Naive B cell (primary cell): ENCODE measurements around the gene CBFA2T2. TPM values are rescaled to one million over a fixed set of nuclear protein-coding genes. Genes with fewer than 3 reads are reported as not detected.

Experiments
- ATAC-seq, 2 donors: fragments of 150-1000 bp; cut with Tn5 transposase; 2 replicates each; pipeline ENCODE4 v1.10.0; 2021; ENCODE audit warnings: low read depth in 2 of 2, mild to moderate bottlenecking in 2 of 2, moderate library complexity in 2 of 2
- DNase-seq: peaks from one replicate; pipeline ENCODE4 v3.0.0; 2022
- H3K27ac Mint-ChIP-seq, 6 donors: one replicate each; pipeline ENCODE4 v1.8.0; 2020 to 2022; ENCODE audit warnings: mild to moderate bottlenecking in 6 of 6, mixed read lengths in 6 of 6, moderate library complexity in 5 of 6, inconsistent platforms in 2 of 6
- H3K27me3 Mint-ChIP-seq, 3 donors: one replicate each; pipeline ENCODE4 v1.8.0; 2021 to 2022; ENCODE audit warnings: mixed read lengths in 3 of 3, mild to moderate bottlenecking in 1 of 3
- H3K36me3 Mint-ChIP-seq, 2 donors: one replicate each; pipeline ENCODE4 v1.8.0; 2020 to 2022; ENCODE audit warnings: mixed read lengths in 2 of 2, inconsistent platforms in 1 of 2, mild to moderate bottlenecking in 1 of 2
- H3K4me1 Mint-ChIP-seq, 3 donors: one replicate each; pipeline ENCODE4 v1.8.0; 2020 to 2022; ENCODE audit warnings: mixed read lengths in 3 of 3, inconsistent platforms in 1 of 3, mild to moderate bottlenecking in 1 of 3, moderate library complexity in 1 of 3
- H3K4me3 Mint-ChIP-seq, 8 donors: one replicate each; pipeline ENCODE4 v1.8.0; 2020 to 2022; ENCODE audit warnings: mild to moderate bottlenecking in 8 of 8, mixed read lengths in 8 of 8, moderate library complexity in 8 of 8, inconsistent platforms in 2 of 8
- H3K9me3 Mint-ChIP-seq, 7 donors: one replicate each; pipeline ENCODE4 v1.8.0; 2020 to 2022; ENCODE audit warnings: mixed read lengths in 7 of 7, mild to moderate bottlenecking in 5 of 7, inconsistent platforms in 2 of 7, moderate library complexity in 1 of 7
- polyA plus RNA-seq, 6 donors: library from polyadenylated mRNA; unstranded; fragments of 300-500 nt; fragmentation: Illumina TruSeq; gene quantifications; one replicate each; pipeline ENCODE4 v1.2.3, GENCODE V29; 2021; ENCODE audit warnings: low read depth in 6 of 6

The CBFA2T2 gene
- polyA plus RNA-seq, 6 donors from 2014 or later: 6.1 to 25.9 (median 15.4) TPM

DNA sequence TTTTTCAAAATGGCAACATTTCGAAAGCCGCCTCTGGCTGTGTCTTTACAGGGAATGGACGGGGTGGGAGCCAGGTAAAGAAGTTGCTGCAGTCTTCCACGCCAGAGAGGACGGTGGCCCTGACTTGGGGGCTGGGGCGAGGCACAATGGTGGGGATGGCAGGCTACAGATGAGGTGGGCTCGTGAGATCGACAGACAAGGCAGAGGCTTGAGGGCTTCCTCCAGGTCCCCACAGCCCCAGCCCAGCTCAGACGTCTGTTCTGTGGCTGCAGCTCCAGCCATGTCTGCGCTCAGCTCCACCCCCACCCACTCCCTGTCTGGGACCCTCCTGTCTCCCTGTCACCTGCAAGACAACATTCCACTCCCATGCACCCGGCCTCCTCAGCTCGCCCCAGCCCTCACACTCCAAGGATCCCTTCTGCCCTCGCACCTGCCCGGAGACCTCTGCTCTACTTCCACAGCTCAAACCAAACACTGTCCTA, 164.8 kb downstream of the CBFA2T2 start:
- peaks cover 0 to 8% (median 6%) of the 10 kb centered on the region in 3 donors for H3K4me1 Mint-ChIP-seq
- H3K4me3 Mint-ChIP-seq: no peak overlapping the region
- no peaks in the 10 kb centered on the region for H3K36me3 Mint-ChIP-seq
- no peak for ATAC-seq
- H3K9me3 Mint-ChIP-seq: no peaks in the 10 kb centered on the region
- no peak overlapping the region for H3K27ac Mint-ChIP-seq
- no peak for DNase-seq
- no peaks in the 10 kb centered on the region for H3K27me3 Mint-ChIP-seq

DNA sequence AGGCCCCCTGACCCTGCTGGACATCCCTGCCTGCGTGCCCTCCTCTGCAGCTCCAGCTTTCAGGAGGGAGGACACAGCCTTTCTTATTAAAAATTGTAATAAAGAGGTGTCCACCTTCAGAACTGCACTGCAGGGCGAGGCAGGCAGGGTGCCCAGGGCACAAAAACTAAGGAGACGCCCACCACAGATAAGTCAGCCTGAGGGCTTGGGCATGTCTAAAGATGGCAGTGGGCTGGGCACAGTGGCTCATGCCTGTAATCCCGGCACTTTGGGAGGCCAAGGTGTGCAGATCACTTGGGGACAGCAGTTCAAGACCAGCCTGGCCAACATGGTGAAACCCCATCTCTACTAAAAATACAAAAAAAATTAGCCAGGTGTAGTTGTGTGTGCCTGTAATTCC, 165.3 kb downstream of the CBFA2T2 start:
- Mint-ChIP-seq H3K27me3 (no peaks in the 10 kb centered on the region), H3K4me3 (no peak overlapping the region), H3K9me3 (no peaks in the 10 kb centered on the region), H3K27ac (no peak overlapping the region), H3K4me1 (peaks cover 0 to 8% (median 6%) of the 10 kb centered on the region in 3 donors), H3K36me3 (no peaks in the 10 kb centered on the region)
- DNase-seq: no peak
- ATAC-seq: no peak

DNA sequence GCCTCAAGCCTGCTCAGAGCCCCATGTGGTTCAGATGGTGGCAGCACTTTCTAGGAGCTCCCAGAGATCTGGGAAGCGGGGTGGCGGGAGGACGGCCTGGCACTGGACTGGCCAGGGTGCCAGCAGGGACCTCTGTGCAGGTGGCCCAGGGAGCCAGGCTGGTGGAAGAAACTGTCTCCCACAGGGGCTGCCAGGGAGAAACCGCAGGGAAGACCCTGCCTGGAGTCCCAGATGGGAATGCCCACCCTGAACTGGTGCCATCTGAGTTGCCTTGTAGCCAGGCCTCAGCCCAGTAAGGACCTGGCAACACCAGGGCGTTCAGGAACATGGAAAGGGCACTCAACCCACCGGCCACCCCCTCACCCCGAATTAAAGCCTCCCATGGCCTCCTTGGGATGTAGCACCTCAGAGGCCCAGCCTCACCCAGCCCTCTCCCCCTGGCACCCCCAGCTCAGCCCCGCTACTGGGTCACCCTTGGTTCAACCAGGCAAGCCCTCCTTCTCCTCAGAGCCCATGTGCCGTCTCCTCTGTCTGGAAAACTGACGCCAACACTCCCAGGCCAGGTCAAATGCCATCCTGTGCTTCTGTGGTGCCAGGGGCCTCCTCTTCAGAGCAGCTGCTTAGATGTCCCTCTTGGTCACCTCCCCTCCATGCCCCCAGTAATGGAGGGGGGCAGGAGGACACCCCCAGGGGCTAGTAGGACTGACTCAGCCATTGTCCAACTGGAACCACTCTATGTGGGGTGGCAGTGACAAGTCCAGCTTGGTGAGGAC, 166.3 kb downstream of the CBFA2T2 start:
- H3K9me3 Mint-ChIP-seq: no peaks in the 10 kb centered on the region
- H3K4me3 Mint-ChIP-seq: no peak overlapping the region
- ATAC-seq: no peak
- H3K4me1 Mint-ChIP-seq: peaks cover 0 to 8% (median 6%) of the 10 kb centered on the region in 3 donors
- no peaks in the 10 kb centered on the region for H3K27me3 Mint-ChIP-seq
- H3K27ac Mint-ChIP-seq: peak overlapping the region in 3 of 6 donors; percentile 5 to 94 (median 11)
- DNase-seq: no peak
- H3K36me3 Mint-ChIP-seq: no peaks in the 10 kb centered on the region

DNA sequence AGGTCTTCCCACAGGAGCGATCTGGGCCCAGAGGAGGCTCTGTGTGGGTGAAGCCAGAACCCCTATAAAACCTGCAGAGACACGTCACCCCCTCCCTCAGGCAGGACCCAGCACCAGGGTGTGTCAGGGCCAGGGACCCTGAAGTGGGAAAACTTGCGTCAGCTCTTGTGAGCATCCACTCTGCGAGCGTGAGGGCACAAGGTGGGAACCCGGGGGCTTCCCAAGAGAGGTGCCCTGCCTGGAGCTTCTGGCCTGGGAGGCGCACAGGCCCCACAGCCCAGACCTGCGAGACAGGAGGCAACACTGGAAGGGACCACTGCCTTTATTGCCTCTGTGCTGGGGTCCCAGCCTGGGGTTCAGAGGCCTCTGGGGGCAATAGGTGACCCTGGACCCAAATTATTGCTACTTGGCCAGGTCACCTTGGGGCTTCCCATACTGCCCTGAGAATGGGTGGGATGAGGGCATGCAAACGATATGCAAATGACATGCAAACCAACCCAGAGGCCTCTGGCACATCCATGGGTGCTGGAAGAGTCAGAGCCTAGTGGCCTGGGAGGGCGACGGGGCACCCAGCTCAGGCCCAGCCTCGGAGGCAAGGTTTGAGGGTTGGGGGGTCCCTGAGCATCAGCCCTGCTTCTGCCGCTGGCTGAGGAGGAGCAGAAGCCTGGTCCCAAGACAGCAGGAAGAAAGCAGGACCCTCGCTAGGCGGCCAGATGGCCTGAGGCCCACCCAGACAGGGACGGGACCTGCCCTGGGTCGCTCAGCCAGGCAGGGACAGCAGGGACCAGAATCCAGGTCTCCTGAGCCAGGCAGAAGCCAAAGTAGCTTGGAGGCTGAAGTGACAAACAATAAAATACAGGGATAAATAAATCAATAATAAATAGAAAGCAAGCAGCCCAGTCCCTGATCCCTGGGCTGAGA, 167.1 kb downstream of the CBFA2T2 start:
- no peaks in the 10 kb centered on the region for H3K36me3 Mint-ChIP-seq
- H3K9me3 Mint-ChIP-seq: no peaks in the 10 kb centered on the region
- no peak for ATAC-seq

DNA sequence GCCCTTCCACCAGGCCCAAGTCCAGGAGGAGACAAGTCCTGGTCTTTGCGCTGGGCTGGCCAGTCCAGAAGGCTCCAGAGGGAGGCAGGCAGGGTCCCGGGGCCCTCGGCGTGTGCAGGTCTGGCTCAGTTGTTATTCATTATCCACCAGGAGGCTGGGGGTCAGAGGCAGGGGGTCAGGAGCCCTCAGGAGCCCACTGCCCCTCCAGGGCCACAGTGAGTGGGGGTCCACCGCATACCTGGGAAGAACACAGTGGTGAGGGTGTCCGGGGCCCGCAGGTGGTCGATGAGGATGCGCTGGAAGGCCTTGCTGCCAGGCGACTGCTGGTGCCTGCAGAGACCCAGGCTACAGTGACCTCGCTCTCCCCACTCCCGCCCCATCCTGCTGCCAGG, 167.8 kb downstream of the CBFA2T2 start:
- Mint-ChIP-seq H3K27me3 (no peaks in the 10 kb centered on the region), H3K9me3 (no peaks in the 10 kb centered on the region), H3K4me3 (no peak overlapping the region), H3K36me3 (no peaks in the 10 kb centered on the region), H3K27ac (peak overlapping the region in 1 of 6 donors; percentile 56), H3K4me1 (peaks cover 0 to 11% (median 10%) of the 10 kb centered on the region in 3 donors)
- DNase-seq: no peak
- no peak for ATAC-seq

More for the DNA sequence above, 167.1 kb downstream of the CBFA2T2 start:
- H3K27ac Mint-ChIP-seq: peak overlapping the region in 1 of 6 donors; percentile 5
- peaks cover 0 to 8% (median 6%) of the 10 kb centered on the region in 3 donors for H3K4me1 Mint-ChIP-seq
- H3K27me3 Mint-ChIP-seq: no peaks in the 10 kb centered on the region
- no peak for DNase-seq
- H3K4me3 Mint-ChIP-seq: no peak overlapping the region

DNA sequence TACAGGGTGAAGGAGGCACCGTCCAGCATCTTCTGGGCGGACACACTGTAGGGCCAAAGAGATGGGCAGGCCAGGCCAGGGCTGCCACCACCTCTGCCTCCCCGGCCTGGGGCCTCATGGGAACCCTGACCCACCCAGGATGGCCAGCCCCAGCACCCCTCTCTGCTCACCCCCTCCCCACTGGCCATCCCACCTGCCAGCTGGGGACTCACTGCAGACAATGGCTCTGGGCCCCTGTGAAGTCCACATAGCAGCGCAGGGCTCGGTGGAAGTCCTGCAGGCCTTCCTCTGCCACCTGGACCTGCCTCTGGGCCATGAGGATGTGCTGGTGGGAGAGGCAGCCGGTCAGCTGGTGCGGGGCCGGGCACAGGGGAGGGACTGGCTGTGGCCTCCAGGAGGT, 168.6 kb downstream of the CBFA2T2 start:
- ATAC-seq (no peak), DNase-seq (no peak)
- no peak overlapping the region for H3K27ac Mint-ChIP-seq
- peaks cover 0 to 10% (median 8%) of the 10 kb centered on the region in 3 donors for H3K4me1 Mint-ChIP-seq
- H3K27me3 Mint-ChIP-seq: no peaks in the 10 kb centered on the region
- no peaks in the 10 kb centered on the region for H3K9me3 Mint-ChIP-seq
- H3K36me3 Mint-ChIP-seq: no peaks in the 10 kb centered on the region
- no peak overlapping the region for H3K4me3 Mint-ChIP-seq

DNA sequence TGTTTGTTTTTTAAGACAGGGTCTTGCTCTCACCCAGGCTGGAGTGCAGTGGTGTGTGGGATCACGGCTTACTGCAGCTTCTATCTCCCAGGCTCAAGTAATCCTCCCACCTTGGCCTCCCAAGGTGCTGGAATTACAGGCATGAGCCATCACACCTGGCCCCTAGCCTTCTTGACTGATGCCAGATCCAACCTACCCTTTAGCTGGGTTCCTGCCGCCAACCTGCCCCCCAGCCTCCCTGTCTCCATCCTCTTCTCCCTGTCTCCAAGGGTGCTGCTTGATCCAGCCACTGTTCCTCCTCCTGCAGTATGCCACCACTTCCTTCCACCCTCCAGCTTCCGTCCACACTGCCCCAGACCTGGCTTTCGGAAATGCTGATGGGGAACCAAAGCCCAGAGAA, 169.0 kb downstream of the CBFA2T2 start:
- Mint-ChIP-seq H3K27me3 (no peaks in the 10 kb centered on the region), H3K36me3 (no peaks in the 10 kb centered on the region), H3K27ac (no peak overlapping the region), H3K9me3 (no peaks in the 10 kb centered on the region), H3K4me1 (peaks cover 0 to 10% (median 9%) of the 10 kb centered on the region in 3 donors), H3K4me3 (no peak overlapping the region)
- DNase-seq (no peak), ATAC-seq (no peak)

DNA sequence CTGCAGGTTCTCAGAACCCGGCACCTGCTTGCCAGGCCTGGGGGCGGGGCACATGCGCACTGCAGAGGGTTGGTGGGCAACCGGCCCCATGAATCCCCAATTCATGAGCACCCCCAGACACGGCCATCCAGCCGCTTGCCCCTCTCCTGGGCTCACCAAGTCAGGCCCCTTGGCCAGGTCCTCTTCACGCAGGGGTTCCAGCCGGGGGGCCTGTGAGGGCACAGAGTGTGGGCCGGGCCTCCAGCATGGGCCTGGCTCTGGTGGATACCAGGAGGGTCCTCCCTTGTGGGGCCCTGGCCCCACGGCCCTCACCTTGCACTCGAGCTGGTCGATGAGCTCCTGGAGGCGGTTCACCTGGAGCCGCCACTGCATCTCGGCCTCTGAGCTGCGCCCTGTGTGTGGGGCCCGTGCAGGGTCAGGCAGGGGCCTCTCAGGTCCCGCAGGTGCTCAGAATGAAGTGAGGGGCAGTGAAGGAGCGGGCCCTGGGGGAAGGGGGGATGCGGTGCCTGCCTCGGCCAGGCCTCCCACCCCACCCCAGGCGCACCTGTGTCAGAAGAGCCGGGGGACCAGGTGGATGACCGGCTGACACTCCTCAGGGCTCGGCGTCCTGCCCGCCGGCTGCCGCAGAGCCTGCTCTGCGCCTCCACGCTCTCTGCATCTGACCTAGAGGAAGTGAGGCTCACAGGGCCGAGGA, 169.6 kb downstream of the CBFA2T2 start:
- H3K4me3 Mint-ChIP-seq: no peak overlapping the region
- H3K27me3 Mint-ChIP-seq: no peaks in the 10 kb centered on the region
- H3K9me3 Mint-ChIP-seq: no peaks in the 10 kb centered on the region
- no peak for DNase-seq
- H3K4me1 Mint-ChIP-seq: peaks cover 4 to 16% (median 14%) of the 10 kb centered on the region in 3 donors
- ATAC-seq: no peak
- H3K36me3 Mint-ChIP-seq: no peaks in the 10 kb centered on the region
- peak overlapping the region in 1 of 6 donors; percentile 51 for H3K27ac Mint-ChIP-seq

DNA sequence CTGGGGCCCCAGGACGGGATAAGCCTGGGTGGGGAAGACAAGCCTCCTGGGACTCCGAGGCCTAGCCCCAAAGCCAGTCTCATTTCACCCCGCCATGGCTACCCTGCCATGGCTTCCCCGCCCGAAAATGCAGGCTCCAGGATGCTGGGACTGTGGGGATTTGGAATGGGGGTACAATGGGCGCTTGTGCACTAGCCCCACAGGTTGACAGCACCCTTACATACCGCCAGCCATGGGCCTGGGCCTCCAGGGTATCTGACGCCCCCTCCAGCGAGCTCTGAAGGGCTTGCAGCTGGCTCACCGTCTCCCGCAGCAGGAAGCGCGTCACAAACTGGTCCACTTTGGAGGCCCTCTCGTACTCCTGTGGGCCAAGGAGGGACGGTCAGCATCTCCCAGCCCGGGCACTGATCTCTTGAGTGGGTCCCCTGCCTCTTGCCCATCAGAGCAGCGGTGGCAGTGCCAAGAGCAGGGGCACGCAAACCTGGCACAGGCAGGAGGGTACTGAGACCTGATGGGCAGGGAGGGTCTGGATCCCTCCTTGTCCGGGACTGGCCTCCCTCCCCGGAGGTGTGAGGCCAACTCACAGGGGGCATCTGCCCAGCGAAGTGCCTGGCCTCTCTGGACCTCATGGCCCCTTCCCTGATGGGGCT, 170.3 kb downstream of the CBFA2T2 start:
- no peak overlapping the region for H3K4me3 Mint-ChIP-seq
- DNase-seq (no peak), ATAC-seq (no peak)
- no peaks in the 10 kb centered on the region for H3K9me3 Mint-ChIP-seq
- H3K27me3 Mint-ChIP-seq: no peaks in the 10 kb centered on the region
- H3K4me1 Mint-ChIP-seq: peaks cover 9 to 22% (median 20%) of the 10 kb centered on the region in 3 donors
- H3K36me3 Mint-ChIP-seq: no peaks in the 10 kb centered on the region
- H3K27ac Mint-ChIP-seq: peak overlapping the region in 1 of 6 donors; percentile 51

DNA sequence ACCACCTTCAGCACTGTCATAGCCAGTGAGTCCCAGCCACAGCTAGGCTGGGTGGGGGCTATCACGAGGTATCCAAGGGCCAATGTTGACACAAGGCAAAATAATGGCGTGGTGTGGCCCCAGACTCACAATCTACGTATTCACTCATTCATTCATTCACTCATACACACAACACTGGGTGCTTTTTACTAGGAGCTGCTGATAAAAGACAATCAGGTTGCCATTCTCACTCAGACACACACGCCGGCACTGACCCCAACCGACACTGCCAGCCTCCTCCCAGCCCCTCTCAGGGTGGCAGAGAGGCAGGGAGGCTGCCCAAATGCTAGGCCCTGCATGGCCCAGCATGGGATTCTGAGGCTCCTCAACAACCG, 170.8 kb downstream of the CBFA2T2 start:
- Mint-ChIP-seq H3K27ac (no peak overlapping the region), H3K9me3 (no peaks in the 10 kb centered on the region), H3K4me1 (peaks cover 9 to 25% (median 22%) of the 10 kb centered on the region in 3 donors), H3K36me3 (no peaks in the 10 kb centered on the region), H3K4me3 (peak overlapping the region in 1 of 8 donors; percentile 47), H3K27me3 (no peaks in the 10 kb centered on the region)
- DNase-seq (no peak), ATAC-seq (no peak)

DNA sequence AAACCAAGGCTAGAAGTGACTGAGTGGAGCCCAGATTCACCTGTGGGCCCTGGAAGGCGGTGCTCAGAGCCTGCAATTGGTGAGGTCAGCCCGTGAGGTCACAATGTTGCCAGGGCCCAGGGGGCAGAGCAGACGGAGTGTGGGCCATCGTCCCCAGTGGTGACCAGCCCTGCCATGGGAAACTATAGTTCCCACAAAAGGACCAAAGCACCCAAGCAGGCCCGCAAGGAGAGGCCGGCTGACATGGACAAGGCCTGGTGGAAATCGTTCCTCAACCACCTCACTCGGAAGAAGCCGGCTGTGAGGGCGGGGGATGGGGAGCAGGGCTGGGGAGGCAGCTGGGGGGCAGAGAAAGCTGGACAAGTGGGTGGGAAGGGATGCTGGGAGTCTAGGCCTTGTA, 172.3 kb downstream of the CBFA2T2 start, which contains the start of gene C20orf144:
Gene C20orf144 (plus strand): TSS at position 156 of the 400 bp plus-strand sequence. CDS start 19 bp downstream, at position 175.
- DNase-seq (no peak), ATAC-seq (no peak)
- Mint-ChIP-seq H3K36me3 (no peaks in the 10 kb centered on the region), H3K4me1 (peaks cover 15 to 34% (median 30%) of the 10 kb centered on the region in 3 donors), H3K27ac (peak within 1 kb of the TSS in 5 of 6 donors; percentile 38 to 81 (median 71)), H3K27me3 (no peaks in the 10 kb centered on the region), H3K4me3 (peak within 1 kb of the TSS; percentile 75 to 92 (median 90)), H3K9me3 (no peaks in the 10 kb centered on the region)

DNA sequence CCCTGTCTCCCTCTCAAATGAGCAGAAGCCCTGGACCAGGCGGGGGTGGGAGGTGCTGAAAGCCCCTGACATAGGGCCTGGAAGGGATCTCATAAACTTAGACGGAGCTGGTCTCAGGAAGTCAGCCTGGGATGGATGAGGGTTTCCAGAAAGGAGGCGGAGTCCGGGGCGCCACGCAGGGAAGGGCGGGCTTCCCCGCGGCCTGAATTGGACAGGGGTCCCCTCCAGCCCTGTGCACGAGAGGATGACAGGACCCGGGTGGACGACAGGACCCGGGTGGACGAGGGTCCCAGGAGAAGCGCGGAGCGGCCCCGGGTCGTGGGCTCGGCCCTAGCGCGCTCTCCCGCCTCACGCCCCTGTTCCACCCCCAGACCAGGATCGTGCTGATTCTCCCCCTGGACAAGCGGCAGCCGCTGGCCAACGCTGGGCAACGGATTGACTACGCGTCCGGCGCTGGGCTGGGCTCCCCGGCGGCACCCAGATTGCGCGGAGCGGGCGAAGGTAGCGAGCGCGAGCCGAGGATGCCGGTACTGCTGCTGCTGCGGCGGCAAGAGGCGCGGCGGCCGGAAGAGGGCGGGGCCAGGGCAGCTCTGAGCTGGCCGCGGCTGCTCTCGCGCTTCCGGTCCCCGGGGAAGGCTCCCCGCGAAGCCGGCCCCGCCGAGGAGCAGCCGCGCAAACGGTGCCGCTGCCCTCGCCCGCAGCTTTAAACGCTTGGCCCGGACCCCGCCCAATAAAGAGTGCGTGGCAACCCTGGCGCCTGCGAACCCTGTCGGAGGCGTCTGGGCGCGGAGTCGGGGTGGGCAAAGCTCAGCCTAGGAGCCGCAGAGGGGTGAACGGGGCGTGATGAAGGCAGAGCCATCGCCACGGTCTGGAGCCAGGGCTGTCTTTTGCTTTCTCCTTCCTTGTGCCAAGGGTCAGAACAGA, 173.5 kb downstream of the CBFA2T2 start:
- Mint-ChIP-seq H3K36me3 (no peaks in the 10 kb centered on the region), H3K27ac (peak overlapping the region in 5 of 6 donors; percentile 70 to 90 (median 81)), H3K9me3 (no peaks in the 10 kb centered on the region), H3K27me3 (no peaks in the 10 kb centered on the region), H3K4me3 (peak overlapping the region; percentile 75 to 92 (median 90)), H3K4me1 (peaks cover 20 to 35% (median 34%) of the 10 kb centered on the region in 3 donors)
- peak; percentile 56 to 65 for ATAC-seq
- peak; percentile 81 for DNase-seq
